Left cardiac atrium (tissue), 4 donors: ENCODE measurements around the gene FAM89B. TPM values are rescaled to one million over a fixed set of nuclear protein-coding genes. Genes with fewer than 3 reads are reported as not detected.
"Not testable (repeated sequence)": the region's sequence is repeated elsewhere in the genome, so short reads cannot be mapped to it uniquely, and the experiment has no call there.

Source experiments
- ATAC-seq, 2 donors: fragments of 200-7000 bp; cut with Tn5 transposase; one replicate each; pipeline ENCODE4 v1.9.1; 2020; ENCODE audit warnings: mild to moderate bottlenecking in 2 of 2, moderate library complexity in 2 of 2
- DNase-seq: peaks from one replicate; pipeline ENCODE4 v3.0.0-alpha.2; 2020
- intact Hi-C, 2 donors: fragments of 100-400 bp; cut with DNase I; formaldehyde crosslinking; loops; one replicate each; pipeline versions ENCODE4 v1.14.1 to v1.15.1; 2022 to 2023
- long read RNA-seq: library from polyadenylated mRNA; unstranded; transcript quantifications from one replicate; pipeline ENCODE4 v2.0.0, GENCODE V29; 2021
- total RNA-seq, 2 donors: library from RNA; stranded (reverse); fragmentation: NEBNext Ultra II Directional; extraction: Animal tissue kit (Norgen Biotek cat#: 25700); gene quantifications; one replicate each; pipeline ENCODE4 v1.2.1, GENCODE V29; 2021
- donor health status: DM: no; HTN: yes; CAD: no.
- donor health status: DM: no; HTN: yes; CAD: no; lungs with severe emphysema.
- donor health status: DM: yes; HTN: yes; CAD: no.
- donor health status: Dilated cardiomyopathy.

Gene FAM89B
- 10 to 100 TPM; 33.5 to 34.5 TPM for total RNA-seq
- long read RNA-seq, partial matches to known transcripts: 0 of 3 reads
- long read RNA-seq, other reads (novel, unspliced or antisense): 0 of 3 reads

DNA sequence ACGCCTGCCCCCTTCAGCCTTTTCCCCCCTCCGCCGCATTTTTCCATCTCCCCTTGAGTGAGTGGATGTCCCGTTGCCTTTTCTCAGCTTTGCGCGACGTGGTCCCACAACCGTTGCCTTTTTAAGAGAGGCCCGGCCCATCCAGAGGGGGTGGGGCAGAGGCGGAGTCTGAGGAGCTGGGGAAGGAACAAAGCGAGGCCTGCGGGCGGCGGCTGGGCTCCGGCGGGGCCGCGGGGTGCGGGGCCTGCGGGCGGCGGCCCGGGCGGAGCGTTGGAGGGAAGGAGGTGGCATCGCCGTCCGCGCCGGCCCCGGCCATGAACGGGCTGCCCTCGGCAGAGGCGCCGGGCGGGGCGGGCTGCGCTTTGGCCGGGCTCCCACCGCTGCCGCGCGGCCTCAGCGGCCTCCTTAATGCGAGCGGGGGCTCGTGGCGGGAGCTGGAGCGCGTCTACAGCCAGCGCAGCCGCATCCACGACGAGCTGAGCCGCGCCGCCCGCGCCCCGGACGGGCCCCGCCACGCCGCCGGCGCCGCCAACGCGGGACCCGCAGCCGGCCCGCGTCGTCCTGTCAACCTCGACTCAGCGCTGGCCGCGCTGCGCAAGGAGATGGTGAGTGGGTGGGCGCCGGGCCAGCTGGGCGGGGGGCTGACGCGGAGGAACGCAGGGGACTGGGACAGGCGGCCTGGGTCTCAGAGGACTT is at the start of gene FAM89B:
Gene FAM89B (plus strand): TSS at position 183 of the 696 bp plus-strand sequence. CDS start 132 bp downstream, at position 315.
- intact Hi-C loops: no loop called here
- peak; percentile 95 for DNase-seq
- ATAC-seq: peak; percentile 13 to 16

DNA sequence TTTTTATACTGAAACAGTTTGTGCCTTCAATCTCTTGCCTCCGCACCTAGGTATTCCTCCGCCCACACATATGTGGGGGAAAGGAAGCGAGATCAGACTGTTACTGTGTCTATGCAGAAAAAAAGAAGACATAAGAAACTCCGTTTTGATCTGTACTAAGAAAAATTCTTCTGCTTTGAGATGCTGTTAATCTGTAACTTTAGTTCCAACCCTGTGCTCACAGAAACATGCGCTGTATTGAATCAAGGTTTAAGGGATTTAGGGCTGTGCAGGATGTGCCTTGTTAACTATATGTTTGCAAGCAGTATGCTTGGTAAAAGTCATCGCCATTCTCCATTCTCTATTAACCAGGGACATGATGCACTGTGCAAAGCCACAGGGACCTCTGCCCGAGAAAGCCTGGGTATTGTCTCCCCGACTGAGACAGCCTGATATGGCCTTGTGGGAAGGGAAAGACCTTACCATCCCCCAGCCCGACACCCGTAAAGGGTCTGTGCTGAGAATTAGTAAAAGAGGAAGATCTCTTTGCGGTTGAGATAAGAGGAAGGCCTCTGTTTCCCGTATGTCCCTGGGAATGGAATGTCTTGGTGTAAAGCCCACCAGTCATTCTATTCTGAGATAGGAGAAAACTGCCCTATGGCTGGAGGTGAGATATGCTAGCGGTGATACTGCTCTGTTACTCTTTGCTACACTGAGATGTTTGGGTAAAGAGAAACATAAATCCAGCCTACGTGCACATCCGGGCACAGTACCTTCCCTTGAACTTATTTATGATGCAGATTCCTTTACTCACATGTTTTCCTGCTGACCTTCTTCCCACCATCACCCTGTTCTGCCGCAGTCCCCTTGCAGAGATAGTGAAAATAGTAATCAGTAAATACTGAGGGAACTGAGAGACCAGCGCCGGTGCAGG is 49.4 kb upstream of the FAM89B start:
- intact Hi-C loops, DNase-seq, ATAC-seq: not testable (repeated sequence)

DNA sequence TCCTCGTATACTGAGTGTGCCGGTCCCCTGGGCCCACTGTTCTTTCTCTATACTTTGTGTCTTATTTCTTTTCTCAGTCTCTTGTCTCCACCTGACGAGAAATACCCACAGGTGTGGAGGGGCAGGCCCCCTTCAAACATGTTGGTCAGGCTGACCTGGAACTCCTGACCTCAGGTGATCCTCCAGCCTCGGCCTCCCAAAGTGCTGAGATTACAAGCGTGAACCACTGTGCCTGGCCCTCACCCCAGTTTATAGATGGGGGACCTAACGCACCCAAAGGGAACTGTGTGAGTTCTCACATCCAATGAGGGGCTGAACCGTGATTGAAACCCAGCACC is 48.7 kb upstream of the FAM89B start:
- intact Hi-C loops, ATAC-seq, DNase-seq: not testable (repeated sequence)

DNA sequence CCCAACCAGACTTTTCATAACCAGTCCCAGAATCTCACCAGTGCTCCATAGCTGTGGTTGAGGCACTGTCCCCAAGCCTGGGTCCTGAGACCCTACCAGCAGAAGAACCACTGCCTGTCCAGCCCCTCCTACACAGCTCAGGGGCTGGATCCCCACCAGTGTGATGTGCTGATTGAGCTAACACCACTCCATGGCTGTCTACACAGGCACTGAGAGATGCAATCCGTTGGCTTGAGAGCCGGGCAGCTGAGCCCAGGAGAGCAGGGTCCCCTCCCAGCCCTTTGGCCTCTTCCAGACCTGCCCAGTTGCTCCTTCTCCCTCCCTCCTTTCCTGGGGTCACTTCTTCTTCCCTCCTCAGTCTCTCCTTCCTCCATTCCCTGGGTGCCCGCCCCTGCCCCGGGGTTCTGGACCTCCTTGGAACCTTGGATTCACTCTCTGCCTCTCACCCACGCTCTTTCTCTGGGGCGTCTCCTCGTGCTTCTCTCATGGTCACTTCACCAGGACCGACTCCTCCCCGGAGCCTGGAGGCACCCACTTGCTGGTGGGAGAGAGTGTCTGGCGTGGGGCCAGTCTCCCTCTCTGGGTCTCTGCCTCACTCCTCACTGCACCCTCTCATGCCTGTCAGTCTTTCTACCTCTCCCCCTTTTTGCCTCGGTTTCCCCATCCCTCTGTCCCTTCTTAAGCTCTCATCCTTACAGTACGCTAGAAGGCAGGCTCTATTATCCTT is 48.2 kb upstream of the FAM89B start:
- intact Hi-C loops: no loop called here
- DNase-seq (no peak), ATAC-seq (peak; percentile 6 to 25)

- intact Hi-C loops: no loop called here
- peak; percentile 84 for DNase-seq
- ATAC-seq: peak; percentile 96 to 98
Observed at GRCh38 chr11:65524741-65525545, 47.4 kb upstream of the FAM89B start, which contains the start of gene SCYL1. Gene SCYL1, plus strand, starts transcription at chr11:65525083. Its CDS starts 71 bp downstream, at chr11:65525154.

DNA sequence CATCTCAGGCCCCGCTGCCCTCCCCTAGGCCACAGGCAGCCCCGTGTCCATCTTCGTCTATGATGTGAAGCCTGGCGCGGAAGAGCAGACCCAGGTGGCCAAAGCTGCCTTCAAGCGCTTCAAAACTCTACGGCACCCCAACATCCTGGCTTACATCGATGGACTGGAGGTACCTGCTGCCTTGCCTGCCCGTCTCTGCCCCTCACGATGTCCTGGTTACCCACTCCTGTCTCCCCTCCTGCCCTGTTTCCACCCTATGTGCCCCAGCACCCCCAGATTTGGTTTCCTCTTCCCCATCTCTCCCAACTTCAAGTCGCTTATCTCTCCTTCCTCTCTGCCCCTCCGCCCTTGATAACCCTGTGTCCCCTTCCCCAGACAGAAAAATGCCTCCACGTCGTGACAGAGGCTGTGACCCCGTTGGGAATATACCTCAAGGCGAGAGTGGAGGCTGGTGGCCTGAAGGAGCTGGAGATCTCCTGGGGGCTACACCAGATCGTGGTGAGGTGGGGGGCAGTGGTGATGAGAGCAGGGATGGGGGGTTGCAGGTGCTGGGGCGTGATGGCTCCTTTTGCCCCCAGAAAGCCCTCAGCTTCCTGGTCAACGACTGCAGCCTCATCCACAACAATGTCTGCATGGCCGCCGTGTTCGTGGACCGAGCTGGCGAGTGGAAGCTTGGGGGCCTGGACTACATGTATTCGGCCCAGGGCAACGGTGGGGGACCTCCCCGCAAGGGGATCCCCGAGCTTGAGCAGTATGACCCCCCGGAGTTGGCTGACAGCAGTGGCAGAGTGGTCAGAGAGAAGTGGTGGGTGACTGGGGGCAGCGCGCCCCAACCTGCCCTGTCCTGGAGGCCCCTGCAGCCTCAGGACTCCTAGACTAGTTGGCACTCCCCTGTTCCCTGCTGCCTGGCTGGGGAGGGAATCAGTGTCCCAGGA is 46.5 kb upstream of the FAM89B start:
- DNase-seq (no peak), ATAC-seq (no peak)
- intact Hi-C loops: no loop called here

GRCh38 chr11:65526744-65527143 is 45.6 kb upstream of the FAM89B start:
- intact Hi-C loops: no loop called here
- ATAC-seq: no peak
- no peak for DNase-seq

DNA sequence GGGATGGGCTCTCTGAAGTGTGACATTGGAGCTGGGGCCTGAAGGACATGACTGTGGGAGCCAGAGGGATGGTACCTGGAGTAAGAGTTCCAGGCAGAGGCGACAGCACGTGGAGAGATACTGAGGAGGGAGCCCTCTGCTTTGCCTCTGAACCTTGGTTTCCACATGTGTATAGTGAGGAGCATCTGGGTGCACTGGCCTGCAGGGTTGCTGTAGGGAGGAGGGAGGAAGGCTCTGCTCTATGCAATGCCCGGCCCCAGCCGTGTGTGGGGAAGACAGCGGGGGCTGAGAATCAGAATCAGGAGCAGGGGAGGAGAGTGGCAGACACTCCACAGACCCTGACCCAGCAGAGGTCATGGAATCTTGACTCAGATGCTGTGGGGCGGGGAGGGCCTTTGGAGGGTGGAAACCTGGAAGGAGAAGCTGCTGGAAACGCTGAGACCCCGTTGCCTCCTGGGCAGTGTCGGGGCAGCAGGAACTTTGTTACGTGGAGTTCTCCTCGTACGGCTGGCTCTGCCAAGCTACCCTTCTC is 43.5 kb upstream of the FAM89B start:
- ATAC-seq (no peak), DNase-seq (no peak)
- intact Hi-C loops: no loop called here

- DNase-seq: no peak
- intact Hi-C loops: no loop called here
Observed at GRCh38 chr11:65529475-65530156, 42.7 kb upstream of the FAM89B start.

DNA sequence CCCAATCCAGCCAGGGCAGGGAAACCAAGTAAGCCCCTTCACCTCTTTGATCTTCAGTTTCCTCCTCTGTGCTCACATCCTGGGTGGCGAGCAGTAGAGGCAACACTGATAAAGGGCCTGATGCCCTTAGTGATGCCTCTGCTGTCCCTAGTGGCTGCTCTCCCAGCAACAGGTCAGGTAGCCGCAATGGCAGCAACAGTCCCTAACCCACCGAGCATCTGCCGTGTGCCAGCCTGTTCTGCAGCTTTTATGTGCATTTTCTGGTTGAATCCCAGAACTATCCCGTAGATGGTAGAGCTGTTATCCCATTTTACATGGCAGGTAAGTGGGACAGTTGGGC is 42.2 kb upstream of the FAM89B start:
- no peak for ATAC-seq
- no peak for DNase-seq
- intact Hi-C loops: no loop called here

More at GRCh38 chr11:65529475-65530156, 42.7 kb upstream of the FAM89B start:
- no peak for ATAC-seq

DNA sequence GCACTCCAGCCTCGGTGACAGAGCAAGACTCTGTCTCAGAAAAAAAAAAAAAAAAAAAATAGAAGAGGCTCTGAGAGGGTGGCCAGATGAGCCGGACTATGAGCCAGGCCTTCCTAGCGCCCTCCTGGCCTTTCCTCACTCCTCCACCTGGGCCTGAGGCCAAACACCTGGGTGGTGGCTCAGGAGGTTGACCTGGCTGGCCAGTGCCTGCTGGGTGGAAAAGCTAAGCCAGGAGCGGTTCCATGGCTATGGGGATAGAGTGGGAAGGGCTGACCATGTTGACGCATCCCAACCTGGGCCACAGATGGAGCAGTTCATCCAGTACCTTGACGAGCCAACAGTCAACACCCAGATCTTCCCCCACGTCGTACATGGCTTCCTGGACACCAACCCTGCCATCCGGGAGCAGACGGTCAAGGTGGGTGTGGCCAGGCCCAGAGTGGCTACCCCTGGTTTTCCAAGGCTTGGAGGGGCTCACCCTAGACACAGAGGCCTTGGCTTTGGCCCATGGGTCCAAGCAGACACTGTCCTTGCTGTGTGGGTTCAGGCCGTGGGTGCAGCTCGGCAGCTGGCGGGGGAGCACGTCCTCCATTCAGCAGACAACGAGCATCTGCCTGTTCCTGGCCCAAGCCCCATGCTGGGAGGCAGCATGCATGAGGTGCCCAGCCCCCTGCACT is 39.8 kb upstream of the FAM89B start:
- no peak for DNase-seq
- no peak for ATAC-seq
- intact Hi-C loops: no loop called here

DNA sequence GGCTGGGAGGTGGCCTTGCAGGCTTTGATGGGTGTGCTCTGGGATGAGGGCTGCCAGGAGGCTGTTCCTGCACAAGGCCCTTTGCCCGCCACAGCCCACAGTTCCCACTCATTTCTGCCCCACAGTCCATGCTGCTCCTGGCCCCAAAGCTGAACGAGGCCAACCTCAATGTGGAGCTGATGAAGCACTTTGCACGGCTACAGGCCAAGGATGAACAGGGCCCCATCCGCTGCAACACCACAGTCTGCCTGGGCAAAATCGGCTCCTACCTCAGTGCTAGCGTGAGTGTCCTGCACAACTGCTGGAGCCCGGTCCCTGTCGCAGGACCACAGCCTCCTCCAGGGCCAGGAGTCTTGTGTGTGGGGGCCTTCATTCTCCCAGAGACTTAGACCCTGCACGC is 37.2 kb upstream of the FAM89B start:
- DNase-seq (no peak), ATAC-seq (no peak)
- intact Hi-C loops: no loop called here

GRCh38 chr11:65536412-65537295 is 35.7 kb upstream of the FAM89B start:
- no peak for ATAC-seq
- DNase-seq: no peak
- intact Hi-C loops: no loop called here

GRCh38 chr11:65537296-65537597 is 35.1 kb upstream of the FAM89B start:
- DNase-seq (no peak), ATAC-seq (no peak)
- intact Hi-C loops: no loop called here

- DNase-seq: no peak
- no peak for ATAC-seq
- intact Hi-C loops: no loop called here
Observed at GRCh38 chr11:65537620-65538231, 34.6 kb upstream of the FAM89B start.
